GM12875 (cell line): Measurements from ENCODE around the gene RDH8.

Source experiments
- H3K4me3 ChIP-seq: one replicate; pipeline ENCODE4 v1.5.1; 2011; ENCODE audit warnings: low read depth, low read length, control low read depth
- CTCF ChIP-seq: IDR thresholded peaks from 2 replicates; pipeline ENCODE4 v1.5.1; 2011; ENCODE audit warnings: low read depth, mild to moderate bottlenecking, control low read depth, inconsistent platforms, low read length, moderate library complexity, borderline replicate concordance; ENCODE audit not compliant: insufficient read depth

RDH8 gene

GRCh38 chr19:9971166-9971897, 42.0 kb upstream of the RDH8 start:
- TF ChIP-seq CTCF: no peak

GRCh38 chr19:9972103-9972502, 41.2 kb upstream of the RDH8 start:
- TF ChIP-seq CTCF: no peak
- H3K4me3 ChIP-seq: no peak overlapping the region

More at GRCh38 chr19:9971166-9971897, 42.0 kb upstream of the RDH8 start:
- H3K4me3 ChIP-seq: no peak overlapping the region

- TF ChIP-seq CTCF: no peak
- no peak overlapping the region for H3K4me3 ChIP-seq
These were observed 31.6 kb upstream of the RDH8 start for GRCh38 chr19:9981406-9982260.

- H3K4me3 ChIP-seq: no peak overlapping the region
These were observed 26.4 kb upstream of the RDH8 start for GRCh38 chr19:9986787-9987281.

GRCh38 chr19:9989504-9989903, 23.8 kb upstream of the RDH8 start:
- H3K4me3 ChIP-seq: no peak overlapping the region
- TF ChIP-seq CTCF: no peak

More at GRCh38 chr19:9986787-9987281, 26.4 kb upstream of the RDH8 start:
- TF ChIP-seq CTCF: no peak

- H3K4me3 ChIP-seq: no peak overlapping the region
- no peak for TF ChIP-seq CTCF
These were observed 21.7 kb upstream of the RDH8 start for GRCh38 chr19:9991425-9992191.
